Cerebellar cortex (tissue), 1 donor: ENCODE measurements around the gene CNTNAP2.

ENCODE experiments used
- DNase-seq: peaks from one replicate; pipeline ENCODE4 v3.0.0-alpha.2; 2015; ENCODE audit warnings: low spot score

Gene CNTNAP2

GRCh38 chr7:148209643-148210190 is 2093.1 kb downstream of the CNTNAP2 start:
- no peak for DNase-seq

GRCh38 chr7:148210804-148211325 is 2094.3 kb downstream of the CNTNAP2 start:
- DNase-seq: no peak

- no peak for DNase-seq
Measured at GRCh38 chr7:148211740-148212151, 2095.1 kb downstream of the CNTNAP2 start.

GRCh38 chr7:148212731-148213130 is 2096.1 kb downstream of the CNTNAP2 start:
- no peak for DNase-seq

GRCh38 chr7:148214101-148214500 is 2097.5 kb downstream of the CNTNAP2 start:
- no peak for DNase-seq

GRCh38 chr7:148218603-148219002 is 2102.0 kb downstream of the CNTNAP2 start:
- no peak for DNase-seq

GRCh38 chr7:148222721-148223120 is 2106.1 kb downstream of the CNTNAP2 start:
- DNase-seq: no peak

- DNase-seq: no peak
Measured at GRCh38 chr7:148223160-148223559, 2106.6 kb downstream of the CNTNAP2 start.

- DNase-seq: no peak
Measured at GRCh38 chr7:148223738-148224137, 2107.1 kb downstream of the CNTNAP2 start.

GRCh38 chr7:148230296-148230695 is 2113.7 kb downstream of the CNTNAP2 start:
- peak; percentile 57 for DNase-seq

GRCh38 chr7:148230883-148231282 is 2114.3 kb downstream of the CNTNAP2 start:
- DNase-seq: no peak

GRCh38 chr7:148232784-148233183 is 2116.2 kb downstream of the CNTNAP2 start:
- peak; percentile 73 for DNase-seq

GRCh38 chr7:148234715-148235114 is 2118.1 kb downstream of the CNTNAP2 start:
- peak; percentile 80 for DNase-seq

- DNase-seq: no peak
Measured at GRCh38 chr7:148238761-148239325, 2122.2 kb downstream of the CNTNAP2 start.

GRCh38 chr7:148241700-148242293 is 2125.2 kb downstream of the CNTNAP2 start:
- no peak for DNase-seq

- DNase-seq: peak; percentile 77
Measured at GRCh38 chr7:148242294-148242821, 2125.8 kb downstream of the CNTNAP2 start.

GRCh38 chr7:148245381-148245780 is 2128.8 kb downstream of the CNTNAP2 start:
- no peak for DNase-seq

GRCh38 chr7:148253629-148254028 is 2137.0 kb downstream of the CNTNAP2 start:
- DNase-seq: no peak

GRCh38 chr7:148255333-148255732 is 2138.7 kb downstream of the CNTNAP2 start:
- DNase-seq: no peak

- DNase-seq: no peak
Measured at GRCh38 chr7:148256433-148256832, 2139.8 kb downstream of the CNTNAP2 start.

- DNase-seq: no peak
Measured at GRCh38 chr7:148260599-148260998, 2144.0 kb downstream of the CNTNAP2 start.

GRCh38 chr7:148261523-148261922 is 2144.9 kb downstream of the CNTNAP2 start:
- DNase-seq: no peak

GRCh38 chr7:148261996-148262688 is 2145.5 kb downstream of the CNTNAP2 start:
- DNase-seq: no peak
